ENCODE measurements around the gene ADAD2. TPM values are rescaled to one million over a fixed set of nuclear protein-coding genes. Genes with fewer than 3 reads are reported as not detected.

ADAD2 gene
- total RNA-seq, 2 experiments from 2014 or later = 0.18 TPM; not detected in 1

GRCh38 chr16:84186685-84187437, 4.1 kb upstream of the ADAD2 start, which contains the start of gene TAF1C:
TSS of gene TAF1C (minus strand) at chr16:84187057. CDS start at chr16:84184988, 2,069 bp downstream.
- ATAC-seq = peak; percentile 89
- Mint-ChIP-seq H3K9me3 (ENCODE audit: insufficient read depth) (no peaks in the 10 kb centered on the region), H3K4me1 (ENCODE audit: low read depth) (peaks cover 25% of the 10 kb centered on the region), H3K27ac (peak within 1 kb of the TSS; percentile 92), H3K4me3 (peak within 1 kb of the TSS; percentile 94), H3K27me3 (ENCODE audit: low read depth) (no peaks in the 10 kb centered on the region), H3K36me3 (ENCODE audit: low read depth) (peaks cover 22% of the 10 kb centered on the region)
- CTCF ChIA-PET = interaction anchor here (0.5 to 2.7 kb wide), 44 partner anchors 9 to 568 kb away, joined by 3 to 47 read pairs (median 5); partner anchors contain the start of genes DNAAF1, HSDL1 and MBTPS1
- DNase-seq = peak; percentile 93
- POLR2A ChIA-PET = interaction anchor here (1.0 to 1.6 kb wide), 5 partner anchors 9 to 229 kb away, joined by 4 to 11 read pairs (median 5); partner anchors contain the start of genes DNAAF1, HSDL1 and MBTPS1

GRCh38 chr16:84191466-84191865, 509 bp downstream of the ADAD2 start:
- H3K4me1 Mint-ChIP-seq (ENCODE audit: low read depth) = peaks cover 27% of the 10 kb centered on the region
- no peak overlapping the region for H3K4me3 Mint-ChIP-seq
- no peak for DNase-seq
- ATAC-seq = no peak
- CTCF ChIA-PET = no interaction called here
- H3K27ac Mint-ChIP-seq = no peak overlapping the region
- H3K9me3 Mint-ChIP-seq (ENCODE audit: insufficient read depth) = no peaks in the 10 kb centered on the region
- H3K27me3 Mint-ChIP-seq (ENCODE audit: low read depth) = no peaks in the 10 kb centered on the region
- no peaks in the 10 kb centered on the region for H3K36me3 Mint-ChIP-seq (ENCODE audit: low read depth)
- POLR2A ChIA-PET = no interaction called here

DNA sequence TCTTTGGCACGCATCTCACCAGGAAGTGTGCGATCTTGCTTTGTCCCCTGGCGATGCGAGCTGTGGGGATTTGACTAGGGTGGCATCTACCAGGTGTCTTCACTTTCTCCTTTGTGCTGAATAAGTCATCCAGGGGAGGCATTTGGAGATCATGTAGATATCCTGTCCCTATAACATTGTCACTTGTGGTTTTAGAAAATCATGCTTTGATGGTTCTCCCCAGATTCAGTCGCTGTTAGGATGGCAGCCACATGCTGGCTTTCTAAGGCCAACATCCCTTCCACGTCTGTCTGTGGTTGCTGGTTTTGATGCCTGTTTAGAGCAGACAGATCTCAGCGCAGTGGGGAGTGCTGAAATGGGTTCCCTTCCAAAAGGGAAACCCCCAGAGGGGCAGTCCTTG, 2.5 kb downstream of the ADAD2 start:
- Mint-ChIP-seq H3K4me3 (peak overlapping the region; percentile 48), H3K9me3 (ENCODE audit: insufficient read depth) (no peaks in the 10 kb centered on the region), H3K4me1 (ENCODE audit: low read depth) (peaks cover 20% of the 10 kb centered on the region), H3K27me3 (ENCODE audit: low read depth) (no peaks in the 10 kb centered on the region), H3K36me3 (ENCODE audit: low read depth) (no peaks in the 10 kb centered on the region), H3K27ac (peak overlapping the region; percentile 84)
- DNase-seq = peak; percentile 30
- ChIA-PET POLR2A (no interaction called here), CTCF (interaction anchor here (1.0 kb wide), 1 partner anchor 109 kb away, joined by 4 read pairs; no protein-coding TSS in a partner anchor)
- ATAC-seq = peak; percentile 42

GRCh38 chr16:84194018-84194417, 3.1 kb downstream of the ADAD2 start:
- DNase-seq (no peak), ATAC-seq (peak; percentile 21)
- ChIA-PET CTCF (interaction anchor here (1.1 kb wide), 2 partner anchors 128 to 312 kb away, joined by 3 to 5 read pairs; no protein-coding TSS in a partner anchor), POLR2A (no interaction called here)
- Mint-ChIP-seq H3K9me3 (ENCODE audit: insufficient read depth) (no peaks in the 10 kb centered on the region), H3K36me3 (ENCODE audit: low read depth) (no peaks in the 10 kb centered on the region), H3K4me3 (peak overlapping the region; percentile 48), H3K4me1 (ENCODE audit: low read depth) (peaks cover 20% of the 10 kb centered on the region), H3K27ac (peak overlapping the region; percentile 84), H3K27me3 (ENCODE audit: low read depth) (peaks cover 1% of the 10 kb centered on the region)

DNA sequence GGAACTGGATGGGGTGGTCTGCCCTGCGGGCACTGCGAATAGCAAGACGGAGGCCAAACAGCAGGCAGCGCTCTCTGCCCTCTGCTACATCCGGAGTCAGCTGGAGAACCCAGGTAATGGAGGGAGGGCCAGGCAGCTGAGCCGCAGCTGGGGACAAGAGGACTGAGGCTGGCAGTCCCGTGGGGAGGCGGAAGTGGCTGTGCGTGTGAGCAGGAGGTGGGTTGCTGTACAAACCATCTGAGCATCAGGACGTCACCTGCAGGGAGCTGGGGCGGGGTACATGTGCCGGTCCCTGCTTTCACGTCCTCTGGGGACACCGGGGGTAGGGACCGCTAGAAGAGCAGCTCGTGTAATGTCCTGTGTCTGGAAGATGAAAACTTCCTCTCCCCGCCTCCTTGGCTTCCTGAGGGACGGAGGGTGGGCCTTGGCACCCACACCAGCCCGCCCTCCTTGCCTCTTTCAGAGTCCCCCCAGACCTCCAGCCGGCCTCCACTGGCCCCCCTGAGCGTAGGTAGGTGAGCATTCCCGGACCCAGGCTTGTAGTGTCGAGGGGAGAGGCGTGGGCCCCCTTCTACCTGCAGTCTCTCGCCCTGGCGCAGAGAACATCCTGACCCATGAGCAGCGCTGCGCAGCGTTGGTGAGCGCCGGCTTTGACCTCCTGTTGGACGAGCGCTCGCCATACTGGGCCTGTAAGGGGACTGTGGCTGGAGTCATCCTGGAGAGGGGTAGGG, 3.7 kb downstream of the ADAD2 start:
- no peaks in the 10 kb centered on the region for H3K9me3 Mint-ChIP-seq (ENCODE audit: insufficient read depth)
- DNase-seq = peak; percentile 78
- peaks cover 2% of the 10 kb centered on the region for H3K27me3 Mint-ChIP-seq (ENCODE audit: low read depth)
- H3K4me1 Mint-ChIP-seq (ENCODE audit: low read depth) = peaks cover 20% of the 10 kb centered on the region
- peak overlapping the region; percentile 84 for H3K27ac Mint-ChIP-seq
- POLR2A ChIA-PET = interaction anchor here (0.6 to 1.2 kb wide), 2 partner anchors 13 to 734 kb away, joined by 4 to 5 read pairs; no protein-coding TSS in a partner anchor
- no peaks in the 10 kb centered on the region for H3K36me3 Mint-ChIP-seq (ENCODE audit: low read depth)
- peak; percentile 80 for ATAC-seq
- peak overlapping the region; percentile 48 for H3K4me3 Mint-ChIP-seq
- CTCF ChIA-PET = interaction anchor here (0.6 to 1.1 kb wide), 4 partner anchors 106 to 312 kb away, joined by 3 to 5 read pairs (median 3); no protein-coding TSS in a partner anchor

DNA sequence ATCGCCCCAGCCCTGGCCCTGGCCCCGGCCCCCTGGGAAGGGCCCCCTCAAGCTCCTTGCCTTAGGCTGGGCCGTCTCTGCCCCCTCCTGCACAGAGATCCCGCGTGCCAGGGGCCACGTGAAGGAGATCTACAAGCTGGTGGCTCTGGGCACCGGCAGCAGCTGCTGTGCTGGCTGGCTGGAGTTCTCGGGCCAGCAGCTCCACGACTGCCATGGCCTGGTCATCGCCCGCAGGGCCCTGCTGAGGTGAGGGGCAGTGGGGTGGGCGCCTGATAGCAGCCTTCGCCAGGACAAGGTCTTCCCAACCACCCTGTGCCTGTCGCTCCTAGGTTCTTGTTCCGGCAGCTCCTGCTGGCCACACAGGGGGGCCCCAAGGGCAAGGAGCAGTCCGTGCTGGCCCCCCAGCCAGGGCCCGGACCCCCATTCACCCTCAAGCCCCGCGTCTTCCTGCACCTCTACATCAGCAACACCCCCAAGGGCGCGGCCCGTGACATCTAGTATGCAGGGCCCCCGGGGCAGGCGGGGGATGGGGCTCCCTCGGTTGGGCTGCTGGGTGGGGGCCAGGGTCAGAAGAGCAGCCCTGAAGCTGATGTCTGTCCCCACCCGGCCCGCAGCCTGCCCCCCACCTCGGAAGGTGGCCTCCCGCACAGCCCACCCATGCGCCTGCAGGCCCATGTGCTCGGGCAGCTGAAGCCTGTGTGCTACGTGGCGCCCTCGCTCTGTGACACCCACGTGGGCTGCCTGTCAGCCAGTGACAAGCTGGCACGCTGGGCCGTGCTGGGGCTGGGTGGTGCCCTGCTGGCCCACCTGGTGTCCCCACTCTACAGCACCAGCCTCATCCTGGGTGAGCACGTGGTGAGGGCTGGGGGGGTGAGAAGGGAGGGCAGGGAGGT, 4.5 kb downstream of the ADAD2 start:
- peaks cover 20% of the 10 kb centered on the region for H3K4me1 Mint-ChIP-seq (ENCODE audit: low read depth)
- POLR2A ChIA-PET = interaction anchor here (0.6 to 1.2 kb wide), 2 partner anchors 12 to 733 kb away, joined by 4 to 5 read pairs; no protein-coding TSS in a partner anchor
- H3K27me3 Mint-ChIP-seq (ENCODE audit: low read depth) = peaks cover 2% of the 10 kb centered on the region

GRCh38 chr16:84196101-84196500, 5.1 kb downstream of the ADAD2 start:
- CTCF ChIA-PET = interaction anchor here (1.5 kb wide), 1 partner anchor 9 kb away, joined by 5 read pairs; the partner anchor contains the start of gene TAF1C
- DNase-seq (no peak), ATAC-seq (no peak)
- peaks cover 2% of the 10 kb centered on the region for H3K27me3 Mint-ChIP-seq (ENCODE audit: low read depth)
- no peaks in the 10 kb centered on the region for H3K36me3 Mint-ChIP-seq (ENCODE audit: low read depth)
- POLR2A ChIA-PET = no interaction called here
- H3K4me3 Mint-ChIP-seq = no peak overlapping the region
- no peak overlapping the region for H3K27ac Mint-ChIP-seq
- H3K4me1 Mint-ChIP-seq (ENCODE audit: low read depth) = peaks cover 20% of the 10 kb centered on the region
- H3K9me3 Mint-ChIP-seq (ENCODE audit: insufficient read depth) = no peaks in the 10 kb centered on the region

More for the DNA sequence above, 4.5 kb downstream of the ADAD2 start:
- ATAC-seq = no peak
- Mint-ChIP-seq H3K4me3 (no peak overlapping the region), H3K36me3 (ENCODE audit: low read depth) (no peaks in the 10 kb centered on the region), H3K27ac (no peak overlapping the region), H3K9me3 (ENCODE audit: insufficient read depth) (no peaks in the 10 kb centered on the region)
- DNase-seq = no peak
- CTCF ChIA-PET = interaction anchor here (0.6 to 1.5 kb wide), 5 partner anchors 8 to 311 kb away, joined by 3 to 5 read pairs (median 3); partner anchors contain the start of gene TAF1C

DNA sequence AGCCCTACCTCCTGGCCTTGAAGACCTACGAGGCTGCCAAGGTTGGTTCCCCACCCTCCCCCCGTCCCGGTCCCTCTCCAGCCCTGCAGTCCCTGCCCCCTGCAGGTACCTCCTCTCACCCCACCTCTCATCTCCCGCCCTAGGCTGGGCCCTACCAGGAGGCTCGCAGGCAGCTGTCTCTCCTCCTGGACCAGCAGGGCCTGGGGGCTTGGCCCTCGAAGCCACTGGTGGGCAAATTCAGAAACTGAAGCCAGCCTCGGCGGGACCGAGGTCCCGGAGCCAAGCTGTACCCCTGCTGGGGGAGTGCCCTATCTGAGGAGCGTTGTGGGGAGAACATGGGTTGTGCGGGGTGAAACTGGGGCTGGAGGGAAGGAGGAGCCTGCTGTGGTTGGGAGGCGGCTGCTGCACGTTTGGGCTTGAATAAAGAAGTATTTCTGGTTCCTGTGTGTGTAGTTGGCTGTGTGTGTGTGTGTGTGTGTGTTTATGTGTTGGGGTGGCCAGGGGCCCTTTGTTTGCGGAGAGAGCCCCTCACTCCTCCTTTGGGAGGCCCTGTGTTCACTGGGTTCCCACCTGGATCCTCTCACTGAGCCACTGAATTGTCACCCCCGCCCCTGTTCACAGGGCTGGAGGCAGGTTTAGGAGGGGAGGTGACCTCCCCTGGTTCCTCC, 5.9 kb downstream of the ADAD2 start:
- Mint-ChIP-seq H3K9me3 (ENCODE audit: insufficient read depth) (no peaks in the 10 kb centered on the region), H3K27ac (peak overlapping the region; percentile 19), H3K36me3 (ENCODE audit: low read depth) (no peaks in the 10 kb centered on the region), H3K4me3 (no peak overlapping the region), H3K4me1 (ENCODE audit: low read depth) (peaks cover 20% of the 10 kb centered on the region), H3K27me3 (ENCODE audit: low read depth) (peaks cover 2% of the 10 kb centered on the region)
- DNase-seq (no peak), ATAC-seq (no peak)
- ChIA-PET POLR2A (no interaction called here), CTCF (interaction anchor here (1.5 kb wide), 1 partner anchor 10 kb away, joined by 5 read pairs; the partner anchor contains the start of gene TAF1C)

GRCh38 chr16:84197466-84198128, 6.6 kb downstream of the ADAD2 start:
- H3K27me3 Mint-ChIP-seq (ENCODE audit: low read depth) = peaks cover 2% of the 10 kb centered on the region

DNA sequence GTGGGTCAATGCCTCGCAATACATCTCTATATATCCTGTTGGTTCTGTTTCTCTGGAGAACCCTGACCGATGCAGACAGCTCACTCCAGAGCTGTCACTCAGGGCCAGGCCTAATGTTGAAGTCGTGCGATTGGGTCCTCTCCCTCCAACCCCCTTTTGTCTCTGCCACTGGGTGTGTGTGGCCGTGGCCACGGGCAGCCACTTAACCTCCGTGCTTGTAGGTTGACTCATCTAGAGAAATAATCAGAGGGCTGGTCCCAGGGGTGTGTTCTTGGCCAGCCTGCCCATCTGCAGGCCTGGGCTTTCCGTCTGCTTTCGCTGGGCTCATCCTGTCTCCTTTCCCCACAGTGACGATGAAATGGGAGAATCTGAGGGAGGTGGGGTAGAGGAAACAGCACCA, 7.4 kb downstream of the ADAD2 start:
- Mint-ChIP-seq H3K4me1 (ENCODE audit: low read depth) (peaks cover 14% of the 10 kb centered on the region), H3K36me3 (ENCODE audit: low read depth) (no peaks in the 10 kb centered on the region), H3K4me3 (no peak overlapping the region), H3K27me3 (ENCODE audit: low read depth) (peaks cover 2% of the 10 kb centered on the region), H3K27ac (peak overlapping the region; percentile 15), H3K9me3 (ENCODE audit: insufficient read depth) (no peaks in the 10 kb centered on the region)
- ChIA-PET CTCF (no interaction called here), POLR2A (no interaction called here)
- no peak for ATAC-seq
- DNase-seq = no peak

More at GRCh38 chr16:84197466-84198128, 6.6 kb downstream of the ADAD2 start:
- CTCF ChIA-PET = no interaction called here
- DNase-seq (no peak), ATAC-seq (no peak)
- Mint-ChIP-seq H3K9me3 (ENCODE audit: insufficient read depth) (no peaks in the 10 kb centered on the region), H3K36me3 (ENCODE audit: low read depth) (no peaks in the 10 kb centered on the region), H3K4me1 (ENCODE audit: low read depth) (peaks cover 20% of the 10 kb centered on the region), H3K27ac (no peak overlapping the region), H3K4me3 (no peak overlapping the region)
- POLR2A ChIA-PET = no interaction called here

Measured in activated CD8-positive, alpha-beta T cell treated with anti-CD3 and anti-CD28 coated beads, Interleukin-2, amount 10 ng/mL, durations not matched to agents 7 days and 5 days (primary cell).